Omental fat pad (tissue), 4 donors: ENCODE measurements around the gene HMGN3. TPM values are rescaled to one million over a fixed set of nuclear protein-coding genes. Genes with fewer than 3 reads are reported as not detected.

ENCODE experiments used
- ATAC-seq: fragments of 150-250 bp; one replicate; pipeline ENCODE4 v1.9.1; 2016; ENCODE audit warnings: mild to moderate bottlenecking, moderate library complexity; ENCODE audit not compliant: low FRiP score
- DNase-seq: peaks from one replicate; pipeline ENCODE4 v3.0.0-alpha.2; 2019; ENCODE audit warnings: low spot score
- total RNA-seq, 4 donors: library from RNA; depleted of rRNA; stranded (reverse); fragments of >200 nt; gene quantifications; one replicate each; pipeline ENCODE4 v1.1.0, GENCODE V29; 2016
- TF ChIP-seq, protein P1 (sequence below), 3 donors: fragments of 450-650 bp; IDR thresholded peaks; one replicate each; pipeline ENCODE4 v1.5.1; 2016 to 2017; ENCODE audit warnings: antibody characterized with exemption in 3 of 3, mild to moderate bottlenecking in 3 of 3, moderate library complexity in 2 of 3

HMGN3 gene
- total RNA-seq, result 10 to 100 TPM; 26.7 to 66.2 (median 51.3) TPM

DNA sequence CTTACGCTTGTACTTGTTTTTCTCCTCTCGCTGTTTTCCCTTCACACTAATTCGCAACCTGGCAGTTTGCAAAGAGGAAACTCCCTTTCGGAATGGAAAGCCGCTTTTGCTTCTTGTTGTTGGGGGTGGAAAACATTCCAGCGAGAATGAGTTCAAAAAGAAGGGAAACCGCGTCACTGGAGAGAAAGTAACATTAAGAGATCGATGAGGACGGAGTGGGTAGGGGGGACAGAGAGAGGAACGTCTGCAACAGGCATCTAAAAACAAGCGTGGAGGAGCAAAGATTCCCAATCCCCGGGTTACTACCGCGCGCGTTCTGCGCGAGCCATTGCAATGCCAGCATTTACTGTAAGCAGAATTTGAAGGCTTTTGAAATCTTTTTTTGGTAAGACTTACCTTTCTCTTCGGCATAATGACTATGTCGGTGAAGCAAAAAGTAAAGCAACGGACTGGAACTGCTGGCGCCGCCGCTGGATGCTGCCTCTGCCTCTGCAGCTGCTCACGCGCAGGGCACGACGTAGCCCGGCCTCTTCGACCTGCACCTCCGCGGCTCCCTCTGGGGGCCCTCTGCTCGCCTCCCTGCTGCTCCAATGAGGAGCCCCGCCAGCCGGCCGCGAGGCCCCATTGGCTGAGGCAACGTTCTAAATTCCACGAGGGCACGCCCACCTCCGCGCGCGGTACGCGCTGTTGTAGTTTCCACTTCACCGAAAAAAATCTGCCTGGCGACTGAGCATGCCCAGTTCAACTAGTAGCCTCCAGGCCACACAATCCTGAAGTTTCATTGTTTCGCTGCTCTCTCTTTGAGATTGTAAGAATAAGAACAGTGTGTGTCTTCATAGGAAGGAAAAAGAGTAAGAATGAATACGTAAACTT is at the start of gene HMGN3:
Gene HMGN3, minus strand, starts transcription at position 533 of the 873 bp plus-strand sequence.
- peak; percentile 97 for ATAC-seq

DNA sequence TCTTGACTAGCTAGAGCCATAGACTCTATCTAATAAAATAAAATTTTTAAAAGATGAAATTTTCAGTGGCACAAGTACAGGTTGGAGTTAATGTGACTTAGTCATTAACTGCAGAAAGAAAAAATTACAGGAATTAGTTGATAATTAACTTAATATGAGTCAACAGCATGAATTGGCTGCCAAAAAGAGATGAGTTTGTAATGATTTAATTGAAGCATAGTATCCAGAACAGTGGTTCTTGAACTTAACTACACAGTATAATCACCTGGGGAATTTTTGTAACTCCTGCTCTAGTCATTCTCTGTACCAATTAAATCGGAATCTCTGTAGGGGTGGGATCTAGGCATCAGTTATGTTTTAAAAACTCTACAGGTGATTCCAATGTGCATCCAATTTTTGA is 46.3 kb upstream of the HMGN3 start:
- TF ChIP-seq, protein P1, sequence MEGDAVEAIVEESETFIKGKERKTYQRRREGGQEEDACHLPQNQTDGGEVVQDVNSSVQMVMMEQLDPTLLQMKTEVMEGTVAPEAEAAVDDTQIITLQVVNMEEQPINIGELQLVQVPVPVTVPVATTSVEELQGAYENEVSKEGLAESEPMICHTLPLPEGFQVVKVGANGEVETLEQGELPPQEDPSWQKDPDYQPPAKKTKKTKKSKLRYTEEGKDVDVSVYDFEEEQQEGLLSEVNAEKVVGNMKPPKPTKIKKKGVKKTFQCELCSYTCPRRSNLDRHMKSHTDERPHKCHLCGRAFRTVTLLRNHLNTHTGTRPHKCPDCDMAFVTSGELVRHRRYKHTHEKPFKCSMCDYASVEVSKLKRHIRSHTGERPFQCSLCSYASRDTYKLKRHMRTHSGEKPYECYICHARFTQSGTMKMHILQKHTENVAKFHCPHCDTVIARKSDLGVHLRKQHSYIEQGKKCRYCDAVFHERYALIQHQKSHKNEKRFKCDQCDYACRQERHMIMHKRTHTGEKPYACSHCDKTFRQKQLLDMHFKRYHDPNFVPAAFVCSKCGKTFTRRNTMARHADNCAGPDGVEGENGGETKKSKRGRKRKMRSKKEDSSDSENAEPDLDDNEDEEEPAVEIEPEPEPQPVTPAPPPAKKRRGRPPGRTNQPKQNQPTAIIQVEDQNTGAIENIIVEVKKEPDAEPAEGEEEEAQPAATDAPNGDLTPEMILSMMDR (IDR thresholded peaks at IDR 0.05), result no peak
- no peak for DNase-seq
- no peak for ATAC-seq

More for the DNA sequence above, at the start of gene HMGN3:
- TF ChIP-seq, protein P1 (IDR thresholded peaks at IDR 0.05), result no peak
- peak; percentile 91 for DNase-seq

GRCh38 chr6:79277109-79277508 is 42.6 kb upstream of the HMGN3 start:
- TF ChIP-seq, protein P1 (IDR thresholded peaks at IDR 0.05), result no peak
- DNase-seq (no peak), ATAC-seq (peak; percentile 48)

DNA sequence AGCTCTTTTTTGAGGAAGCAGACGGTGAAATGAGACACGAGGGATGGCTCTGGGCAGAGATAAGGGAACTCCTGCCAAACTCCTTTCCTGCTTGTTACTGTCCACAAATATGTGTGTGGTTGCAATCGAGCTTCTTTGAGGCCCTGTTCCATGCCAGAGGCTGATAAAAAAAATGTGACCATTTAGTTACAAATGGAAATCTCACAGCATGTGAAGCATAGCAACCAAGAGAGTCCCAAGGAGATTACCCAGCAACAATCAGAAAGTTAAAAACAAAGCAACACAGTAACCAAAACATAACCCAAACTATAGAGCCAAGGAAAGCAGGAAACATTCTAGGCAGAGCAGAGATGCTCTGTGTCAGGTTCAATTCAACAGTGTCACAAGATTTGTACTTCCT is 35.4 kb upstream of the HMGN3 start:
- ATAC-seq (peak; percentile 62), DNase-seq (no peak)

GRCh38 chr6:79267128-79267527 is 32.6 kb upstream of the HMGN3 start:
- no peak for ATAC-seq
- TF ChIP-seq, protein P1 (IDR thresholded peaks at IDR 0.05), result no peak
- DNase-seq, result no peak

More for the DNA sequence above, 35.4 kb upstream of the HMGN3 start:
- TF ChIP-seq, protein P1 (IDR thresholded peaks at IDR 0.05), result no peak

GRCh38 chr6:79266051-79266450 is 31.6 kb upstream of the HMGN3 start:
- TF ChIP-seq, protein P1 (IDR thresholded peaks at IDR 0.05), result no peak
- ATAC-seq (no peak), DNase-seq (no peak)

DNA sequence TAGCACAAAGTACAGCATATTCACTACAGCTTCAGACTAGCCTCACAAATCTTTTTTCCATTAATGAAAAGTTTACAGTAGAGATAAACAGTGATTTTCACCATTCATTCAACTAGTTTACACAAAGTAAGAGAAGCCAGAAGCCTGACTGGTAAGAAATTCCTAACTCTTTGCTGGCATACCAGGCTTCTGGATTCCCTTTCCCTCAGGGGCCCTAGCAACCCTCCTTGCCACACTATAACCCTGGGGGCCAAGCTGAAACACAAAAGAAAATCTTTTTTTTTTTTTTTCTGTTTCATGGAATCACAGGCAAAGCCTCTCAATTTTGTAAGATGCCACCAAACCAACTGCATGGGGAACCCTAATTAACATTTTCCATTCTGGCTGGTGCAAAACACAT is 28.9 kb upstream of the HMGN3 start:
- TF ChIP-seq, protein P1 (IDR thresholded peaks at IDR 0.05), result no peak
- DNase-seq (no peak), ATAC-seq (no peak)
